Activated naive CD4-positive, alpha-beta T cell treated with Interleukin-2 at 50 U/mL for 16 hours (primary cell): ENCODE results near the gene HIRA.
"Not testable (repeated sequence)": the region's sequence is repeated elsewhere in the genome, so short reads cannot be mapped to it uniquely, and the experiment has no call there.

ENCODE experiments used
- DNase-seq: peaks from one replicate; pipeline ENCODE4 v3.0.0-alpha.2; 2020

HIRA gene

GRCh38 chr22:19461506-19461905 lies 30.0 kb upstream of the HIRA start:
- DNase-seq, result no peak

DNA sequence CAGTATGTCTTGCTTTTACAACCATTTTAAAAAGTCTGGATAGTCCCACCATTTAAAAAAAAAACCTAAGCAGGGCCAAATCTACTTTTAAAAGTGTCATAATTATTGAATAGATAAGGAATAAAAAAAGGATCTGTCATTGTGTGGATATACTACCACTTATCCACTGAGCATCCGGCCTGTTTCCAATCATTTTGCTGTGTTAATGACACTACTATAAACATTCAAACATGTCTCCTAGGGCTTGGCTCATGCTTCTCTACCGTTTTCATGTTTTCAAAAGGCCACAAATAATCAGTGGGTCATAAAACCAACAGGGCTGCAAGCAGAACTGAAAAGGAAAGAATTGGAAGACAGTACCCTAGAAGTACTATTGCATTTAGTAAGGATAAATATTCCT lies 28.5 kb upstream of the HIRA start:
- DNase-seq, result no peak

DNA sequence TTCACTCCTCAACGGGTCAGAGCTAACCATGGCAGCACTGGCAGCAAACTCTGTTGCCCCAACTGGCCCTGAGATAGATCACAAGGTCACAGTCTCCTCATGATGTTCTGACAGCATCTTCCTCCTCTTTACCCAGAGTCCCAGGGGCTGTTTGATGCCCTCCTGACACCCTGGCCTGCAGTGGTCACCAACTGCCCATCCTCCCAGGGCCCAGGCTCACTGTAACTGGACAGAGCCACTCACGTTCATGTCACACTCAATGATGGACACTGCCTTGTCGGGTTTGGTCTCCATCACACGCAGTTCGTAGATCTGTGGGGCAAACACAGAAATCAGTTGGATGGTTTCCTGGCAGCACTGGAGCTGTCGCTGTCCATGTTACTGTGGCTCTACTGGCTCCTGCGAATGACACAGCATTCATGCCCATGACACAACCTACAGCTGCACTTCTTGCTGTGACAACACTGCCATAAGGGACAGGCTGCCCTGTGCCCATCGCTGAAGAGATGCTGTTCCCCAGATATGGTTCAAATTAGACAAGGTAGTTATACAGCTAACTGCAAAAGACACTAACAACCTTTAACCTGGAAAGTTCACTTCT lies 26.4 kb upstream of the HIRA start:
- no peak for DNase-seq

- no peak for DNase-seq
These were observed 25.0 kb upstream of the HIRA start for GRCh38 chr22:19456541-19456940.

DNA sequence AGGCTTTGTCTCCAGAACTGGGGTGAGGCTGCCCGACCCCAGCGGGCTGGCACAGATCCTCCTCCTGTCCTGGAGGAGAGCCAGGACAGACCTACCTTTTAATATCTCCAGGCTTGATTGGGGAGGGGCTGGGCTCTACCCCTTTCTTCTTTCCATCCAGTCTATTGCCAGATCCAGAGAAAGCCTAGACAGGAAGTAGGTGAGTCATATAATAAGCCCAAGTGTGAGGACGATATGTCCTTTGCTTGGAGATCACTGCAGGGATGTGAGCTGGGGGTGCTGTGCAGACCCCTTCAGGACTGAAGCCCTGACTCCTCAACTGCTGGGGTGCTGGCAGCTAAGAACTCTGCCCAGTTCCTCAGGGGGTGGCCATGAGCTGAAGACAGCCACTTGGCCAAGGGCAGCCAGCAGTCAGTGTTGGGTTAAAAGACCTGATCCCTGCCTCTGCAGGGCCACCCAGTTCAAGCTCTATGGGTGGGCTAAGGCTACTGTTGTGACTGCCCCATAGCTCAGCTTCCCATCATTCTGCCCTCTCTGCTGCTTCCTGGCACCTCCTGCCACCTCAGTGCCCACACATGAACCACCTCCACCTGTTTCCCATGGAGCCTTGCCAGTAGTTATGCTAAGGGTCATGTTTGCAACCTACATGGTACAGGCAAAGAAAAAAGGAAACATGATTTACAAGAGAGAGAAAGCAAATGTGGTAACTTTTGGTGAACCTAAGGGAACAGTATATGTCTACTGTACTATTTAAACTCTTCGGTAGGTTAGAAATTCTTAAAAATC lies 24.2 kb upstream of the HIRA start:
- DNase-seq, result no peak

GRCh38 chr22:19455033-19455432 lies 23.5 kb upstream of the HIRA start:
- DNase-seq, result no peak

DNA sequence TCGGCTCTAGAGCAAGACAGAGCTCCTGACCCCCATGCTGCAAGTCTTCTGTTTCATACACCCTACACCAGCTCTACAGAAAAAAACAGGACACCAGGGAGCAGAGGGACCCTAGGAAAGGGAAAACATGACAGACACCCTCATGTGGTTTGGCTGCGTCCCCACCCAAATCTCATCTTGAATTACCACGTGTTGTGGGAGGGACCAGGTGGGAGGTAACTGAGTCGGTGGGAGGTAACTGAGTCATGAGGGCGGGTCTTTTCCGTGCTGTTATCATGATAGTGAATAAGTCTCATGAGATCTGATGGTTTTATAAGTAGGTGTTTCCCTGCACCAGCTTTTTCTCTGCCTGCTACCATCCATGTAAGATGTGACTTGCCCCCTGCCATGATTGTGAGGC lies 22.6 kb upstream of the HIRA start:
- no peak for DNase-seq

GRCh38 chr22:19453718-19454117 lies 22.2 kb upstream of the HIRA start:
- DNase-seq, result no peak

DNA sequence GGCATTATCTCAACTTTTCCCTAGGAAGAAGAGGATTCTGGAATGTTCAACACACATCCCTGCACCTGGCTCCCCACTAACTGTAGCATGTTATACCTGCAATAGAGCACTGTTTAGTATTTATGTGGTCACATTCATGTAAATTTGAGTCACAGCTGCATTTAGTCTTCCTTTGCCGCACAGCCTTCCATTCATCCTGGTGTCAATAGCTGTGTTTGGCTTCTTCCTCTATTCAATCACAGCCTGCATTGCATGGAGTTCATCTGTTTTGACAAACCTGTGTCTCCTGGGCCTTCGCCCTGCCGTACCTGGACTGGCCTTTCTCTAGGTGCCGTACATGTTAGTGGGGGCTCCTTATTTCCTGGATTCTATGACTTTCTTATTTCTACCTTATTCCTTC lies 20.0 kb upstream of the HIRA start:
- no peak for DNase-seq

DNA sequence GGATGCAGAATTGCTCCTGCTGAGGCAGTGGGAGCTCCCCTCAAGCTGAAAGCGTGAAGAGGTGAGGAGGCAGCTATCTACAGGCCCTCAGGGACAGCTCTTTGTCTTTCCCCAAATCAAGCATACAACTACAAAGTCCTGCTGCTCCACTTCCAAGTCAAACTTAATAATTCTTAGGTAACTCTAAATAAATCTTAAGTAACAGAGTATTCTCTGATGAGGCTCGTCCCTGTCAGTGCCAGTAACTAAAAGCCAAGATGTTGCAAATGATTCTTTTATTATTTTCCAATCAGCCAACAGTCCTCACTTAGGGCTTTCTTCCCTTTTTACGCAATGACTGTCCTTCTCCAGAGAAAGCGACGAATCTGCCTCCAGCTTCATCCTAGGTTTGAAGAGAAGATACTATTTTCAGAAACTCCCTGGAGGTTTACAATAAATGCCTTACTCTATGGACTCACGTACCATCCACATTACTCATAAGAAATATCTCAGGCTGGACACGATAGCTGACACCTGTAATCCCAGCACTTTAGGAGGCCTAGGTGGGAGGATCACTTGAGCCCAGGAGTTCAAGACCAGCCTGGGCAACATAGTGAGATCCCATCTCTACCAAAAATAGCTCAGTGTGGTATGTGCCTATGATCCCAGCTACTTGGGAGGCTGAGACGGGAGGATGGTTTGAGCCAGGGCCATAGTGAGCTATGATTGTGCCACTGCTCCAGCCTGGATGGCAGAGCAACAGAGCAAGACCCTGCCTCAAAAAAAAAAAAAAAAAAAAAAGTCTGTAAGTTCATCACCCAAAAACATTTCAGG lies 19.0 kb upstream of the HIRA start:
- no peak for DNase-seq

- no peak for DNase-seq
These were observed 17.9 kb upstream of the HIRA start for GRCh38 chr22:19449422-19449767.

GRCh38 chr22:19448739-19449421 lies 17.3 kb upstream of the HIRA start:
- peak; percentile 49 for DNase-seq

GRCh38 chr22:19448076-19448607 lies 16.6 kb upstream of the HIRA start:
- peak; percentile 11 for DNase-seq

DNA sequence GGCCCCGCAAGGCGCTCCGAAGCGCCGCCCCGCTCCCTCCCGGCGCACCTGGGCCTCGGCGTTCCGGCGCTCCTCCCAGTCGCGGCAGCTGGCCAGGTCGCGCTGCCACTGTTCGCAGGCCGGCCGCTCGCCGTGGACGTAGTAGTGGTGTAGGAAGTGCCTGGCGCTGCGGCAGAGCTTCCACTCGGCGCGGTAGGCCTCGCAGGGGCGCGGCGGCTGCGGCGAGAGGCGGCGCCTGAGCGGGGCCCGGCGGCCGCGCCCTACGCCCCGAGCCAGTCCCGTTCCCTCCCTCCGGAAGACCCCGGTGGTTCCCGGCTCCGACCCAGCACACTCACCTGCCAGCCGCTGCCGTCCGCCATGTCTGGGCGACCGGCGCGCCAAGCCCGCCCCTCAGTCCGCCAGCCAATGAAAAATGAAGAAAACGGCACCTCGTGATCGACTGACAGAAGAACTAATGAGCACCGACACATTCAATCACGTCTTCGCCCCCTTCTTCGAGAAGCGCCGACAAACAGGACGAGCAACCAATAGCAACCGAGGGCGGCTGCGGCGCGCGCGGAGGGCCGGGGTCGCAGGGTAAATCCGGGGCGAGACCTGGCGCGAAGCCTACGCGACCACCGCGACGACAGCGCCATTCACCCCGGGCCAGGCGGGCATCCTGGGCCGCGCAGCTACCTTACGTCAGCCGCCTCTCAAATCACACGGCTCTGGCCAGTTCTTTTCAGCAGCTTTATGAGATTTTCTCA lies 16.0 kb upstream of the HIRA start, which contains the start of gene C22orf39:
Gene C22orf39, minus strand, starts transcription at position 382 of the 746 bp plus-strand sequence. Its CDS starts 23 bp downstream, at position 359.
- DNase-seq, result peak; percentile 90

DNA sequence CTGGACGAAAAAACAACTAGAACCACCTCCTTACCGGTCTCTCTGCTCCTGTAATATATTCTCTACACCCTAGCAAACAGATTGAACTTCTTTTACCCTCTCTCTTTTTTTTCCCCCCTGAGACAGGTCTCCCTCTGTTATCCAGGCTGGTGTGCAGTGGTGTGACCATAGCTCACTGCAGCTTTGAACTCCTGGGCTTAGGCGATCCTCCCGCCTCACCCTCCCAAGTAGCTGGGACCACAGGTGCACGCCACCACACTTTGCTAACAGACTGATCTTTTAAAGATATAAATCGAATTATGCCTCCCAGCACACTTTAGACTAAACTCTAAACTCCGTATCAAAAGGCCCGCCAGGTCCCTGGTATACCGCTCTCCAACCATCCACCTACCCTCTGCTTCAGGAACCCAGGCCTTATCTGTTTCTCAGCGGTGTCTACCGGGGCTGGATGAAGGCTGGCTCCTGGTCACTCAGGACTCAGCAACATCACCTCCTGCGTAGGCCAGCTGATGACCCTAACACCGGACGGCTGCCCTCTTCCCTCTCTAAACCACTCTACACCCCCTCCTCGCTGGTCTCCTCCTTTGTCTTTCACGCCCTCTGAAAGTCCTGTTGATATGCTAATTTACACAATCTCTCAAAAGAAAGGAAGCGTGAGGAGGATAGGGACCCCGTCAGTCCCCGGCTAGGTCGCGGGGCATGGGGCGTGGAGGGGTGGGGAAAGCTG lies 15.2 kb upstream of the HIRA start:
- no peak for DNase-seq

- not testable (repeated sequence) for DNase-seq
These were observed 13.9 kb upstream of the HIRA start for GRCh38 chr22:19445279-19445982.

DNA sequence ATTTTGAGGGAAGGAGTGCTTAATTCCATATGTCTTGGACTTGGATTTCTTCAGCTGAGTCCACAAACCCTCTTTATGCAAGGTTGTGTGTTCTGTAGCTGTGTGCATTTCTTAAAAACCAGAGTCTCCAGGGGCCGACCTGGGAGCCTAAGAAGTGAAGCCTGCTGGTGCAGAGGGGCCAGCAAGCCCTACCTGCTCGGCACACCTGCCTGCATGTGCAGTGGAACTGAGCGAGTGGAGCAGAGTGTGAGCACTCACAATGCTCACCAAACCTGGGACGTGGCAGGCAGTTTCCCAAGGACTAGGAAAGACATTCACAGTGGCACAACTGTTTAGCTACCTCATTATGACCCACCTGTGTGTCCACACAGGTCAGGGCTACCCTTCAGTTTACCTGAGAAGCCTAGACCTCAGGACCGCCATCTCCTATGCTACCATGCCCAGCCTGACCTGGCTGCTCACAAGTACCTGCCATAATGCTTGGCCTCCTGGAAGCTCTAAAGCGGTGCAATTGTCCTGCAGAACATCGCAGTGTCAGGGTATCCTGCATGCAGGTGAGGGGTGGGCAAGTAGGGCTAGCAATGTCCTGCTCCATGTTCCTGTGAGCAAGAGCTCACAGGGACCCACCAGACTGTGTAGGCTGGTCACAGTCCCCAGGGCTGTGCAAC lies 12.1 kb upstream of the HIRA start:
- DNase-seq, result no peak

DNA sequence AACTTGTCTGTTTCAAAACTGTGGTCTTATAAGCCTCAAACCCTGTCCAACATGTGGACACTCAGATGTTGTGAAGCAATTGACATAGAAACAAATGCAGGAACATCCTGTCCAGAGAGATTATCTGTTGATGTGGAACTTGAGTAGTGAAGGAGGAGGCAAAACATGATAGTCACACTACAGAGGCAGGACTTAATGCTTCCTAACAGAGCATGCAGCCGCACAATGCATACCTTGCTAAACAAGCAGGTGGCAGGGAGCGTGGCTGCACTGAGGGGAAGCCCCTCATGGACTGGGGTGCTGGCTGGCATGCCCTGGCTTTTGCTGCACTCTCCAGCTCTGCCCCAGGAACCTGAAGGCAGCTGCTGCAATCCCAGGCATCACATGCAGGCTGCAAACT lies 10.6 kb upstream of the HIRA start:
- DNase-seq, result no peak

DNA sequence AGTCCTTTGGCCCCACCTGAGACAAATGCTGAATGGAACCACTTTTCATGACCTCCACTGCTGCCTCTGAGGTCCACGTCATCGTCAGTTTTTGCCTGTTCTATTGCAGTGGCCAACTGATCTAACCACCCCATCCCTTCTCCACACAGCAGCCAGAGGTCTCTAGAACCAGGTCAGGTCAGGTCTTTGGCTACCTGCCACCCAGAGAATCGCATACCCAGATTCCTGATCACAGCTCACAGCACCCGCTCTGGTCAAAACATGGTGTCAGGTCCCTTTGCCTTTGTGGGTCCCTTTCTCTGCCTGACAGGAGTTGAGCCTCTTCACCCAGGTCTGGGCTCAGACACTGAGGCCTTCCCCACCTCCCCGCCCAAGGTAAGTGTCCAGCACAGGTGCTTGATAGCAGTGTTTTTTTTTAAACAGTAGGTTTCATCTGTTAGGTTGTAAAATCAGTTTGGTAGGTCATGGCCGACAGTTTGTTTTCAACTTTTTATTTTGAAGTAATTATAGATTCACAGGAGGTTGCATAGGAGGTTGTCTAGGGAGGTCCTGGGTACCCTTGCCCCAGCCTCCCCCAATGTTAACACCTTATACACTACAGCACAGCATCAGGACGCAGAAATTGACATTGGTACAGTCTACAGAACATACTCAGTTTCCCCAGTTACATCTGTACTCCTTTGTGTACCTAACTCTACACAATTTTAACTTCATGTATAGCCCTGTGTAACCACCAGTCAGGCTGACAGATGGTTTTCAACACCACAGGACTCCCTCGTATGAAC lies 9.1 kb upstream of the HIRA start:
- DNase-seq, result no peak
